Right cardiac atrium (tissue), 5 donors: ENCODE measurements around the gene NEK6. TPM values are rescaled to one million over a fixed set of nuclear protein-coding genes. Genes with fewer than 3 reads are reported as not detected.

Experiments
- ATAC-seq, 2 donors: fragments of 200-7000 bp; cut with Tn5 transposase; one replicate each; pipeline versions ENCODE4 v1.8.0 to v1.9.1; 2020; ENCODE audit warnings: moderate library complexity in 2 of 2, mild to moderate bottlenecking in 1 of 2
- DNase-seq, 3 donors: peaks; one replicate each; pipeline ENCODE4 v3.0.0-alpha.2; 2020
- H3K27ac ChIP-seq: one replicate; pipeline ENCODE4 v1.5.1; 2013; ENCODE audit warnings: mild to moderate bottlenecking, low read length, control low read depth, moderate library complexity
- H3K27me3 ChIP-seq: one replicate; pipeline ENCODE4 v1.6.1; 2013; ENCODE audit not compliant: control insufficient read depth, insufficient read depth
- H3K4me1 ChIP-seq: one replicate; pipeline ENCODE4 v1.6.1; 2013; ENCODE audit warnings: low read length; ENCODE audit not compliant: control insufficient read depth, insufficient read depth
- H3K4me3 ChIP-seq: one replicate; pipeline ENCODE4 v1.5.1; 2013; ENCODE audit warnings: low read length, control low read depth
- H3K9me3 ChIP-seq: one replicate; pipeline ENCODE4 v1.6.1; 2013; ENCODE audit warnings: low read length; ENCODE audit not compliant: control insufficient read depth
- WGBS: extraction: QIAGEN DNeasy Blood & Tissue Kit; methylation state at CpG from one replicate; pipeline ENCODE4 v1.1.7; 2013; 5-methylcytosine and 5-hydroxymethylcytosine counted together
- intact Hi-C, 4 donors: fragments of 100-400 bp; cut with DNase I; formaldehyde crosslinking; loops; one replicate each; pipeline versions ENCODE4 v1.11.0 to v1.14.0; 2022 to 2023
- polyA plus RNA-seq: library from polyadenylated mRNA; stranded (reverse); fragments of 200-250 nt; gene quantifications from one replicate; pipeline ENCODE4 v1.2.3, GENCODE V29; 2013
- total RNA-seq, 4 donors: library from RNA; stranded (reverse); fragmentation: NEBNext Ultra II Directional; extraction: Animal tissue kit (Norgen Biotek cat#: 25700); gene quantifications; one replicate each; pipeline ENCODE4 v1.2.1, GENCODE V29; 2021
- donor health status: healthy with polysubstance abuse.
- donor health status: DM: no; HTN: yes; CAD: no.
- donor health status: DM: no; HTN: no; CAD: no.
- donor health status: DM: no; HTN: yes; CAD: no; lungs with severe emphysema.
- donor health status: DM: yes; HTN: yes; CAD: no.

The NEK6 gene
- total and polyA plus RNA-seq, 5 donors, result 4.7 to 19.2 (median 12.2) TPM

DNA sequence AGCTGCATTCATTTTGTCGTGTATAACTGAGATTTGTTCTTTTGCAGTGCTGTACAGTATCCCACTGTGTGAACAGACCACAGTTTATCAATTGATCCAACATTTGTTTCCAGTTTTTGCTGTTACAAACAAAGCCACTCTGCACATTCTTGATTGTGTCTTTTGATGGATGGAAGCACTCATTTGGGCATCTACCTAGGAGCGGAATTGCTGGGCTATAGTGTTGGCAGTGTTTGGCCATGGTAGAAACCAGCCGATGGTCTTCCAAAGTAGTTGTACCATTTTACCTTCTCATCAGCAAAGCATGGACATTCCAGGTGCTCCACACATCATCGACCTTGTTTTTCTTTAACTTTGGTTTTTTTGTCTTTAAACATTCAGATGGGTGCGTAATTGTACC, 79.8 kb downstream of the NEK6 start:
- ATAC-seq (no peak), DNase-seq (no peak)
- H3K27ac ChIP-seq, result no peak overlapping the region
- 97% methylated on average over 5 of the region's 5 CpGs for WGBS
- no peaks in the 10 kb centered on the region for H3K4me1 ChIP-seq
- no peaks in the 10 kb centered on the region for H3K27me3 ChIP-seq
- no peak overlapping the region for H3K4me3 ChIP-seq
- no peaks in the 10 kb centered on the region for H3K9me3 ChIP-seq
- intact Hi-C loops, result no loop called here

DNA sequence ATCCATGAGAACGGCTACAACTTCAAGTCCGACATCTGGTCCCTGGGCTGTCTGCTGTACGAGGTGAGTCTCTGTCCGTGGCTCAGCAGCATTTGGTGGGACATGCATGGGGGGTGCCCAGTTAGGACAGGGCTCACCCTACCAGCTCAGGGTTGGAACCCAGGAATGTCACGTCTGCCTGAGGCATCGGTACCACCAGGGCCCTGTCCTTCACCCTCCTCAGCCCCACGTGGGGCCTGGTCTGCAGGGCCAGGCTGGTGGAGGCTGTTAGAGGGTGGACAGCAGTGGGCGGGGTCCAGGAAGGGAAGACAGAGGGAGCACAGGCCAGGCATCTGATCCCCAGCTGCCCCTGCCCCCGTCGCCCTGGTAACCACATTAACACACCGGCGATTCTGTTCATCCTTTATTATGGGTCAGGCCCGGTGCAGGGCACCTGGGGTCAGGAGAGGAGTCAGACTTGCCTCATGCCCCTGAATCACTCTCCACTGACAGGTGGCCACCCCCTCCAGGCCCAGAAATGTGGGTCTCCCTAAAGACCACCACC, 81.9 kb downstream of the NEK6 start:
- no peaks in the 10 kb centered on the region for H3K27me3 ChIP-seq
- ATAC-seq (no peak), DNase-seq (peak in 2 of 3 donors; percentile 29 to 39)
- H3K27ac ChIP-seq, result no peak overlapping the region
- WGBS, result 84% methylated on average over 13 of the region's 13 CpGs
- no peaks in the 10 kb centered on the region for H3K9me3 ChIP-seq
- intact Hi-C loops, result no loop called here
- H3K4me3 ChIP-seq, result no peak overlapping the region
- H3K4me1 ChIP-seq, result peaks cover 2% of the 10 kb centered on the region

DNA sequence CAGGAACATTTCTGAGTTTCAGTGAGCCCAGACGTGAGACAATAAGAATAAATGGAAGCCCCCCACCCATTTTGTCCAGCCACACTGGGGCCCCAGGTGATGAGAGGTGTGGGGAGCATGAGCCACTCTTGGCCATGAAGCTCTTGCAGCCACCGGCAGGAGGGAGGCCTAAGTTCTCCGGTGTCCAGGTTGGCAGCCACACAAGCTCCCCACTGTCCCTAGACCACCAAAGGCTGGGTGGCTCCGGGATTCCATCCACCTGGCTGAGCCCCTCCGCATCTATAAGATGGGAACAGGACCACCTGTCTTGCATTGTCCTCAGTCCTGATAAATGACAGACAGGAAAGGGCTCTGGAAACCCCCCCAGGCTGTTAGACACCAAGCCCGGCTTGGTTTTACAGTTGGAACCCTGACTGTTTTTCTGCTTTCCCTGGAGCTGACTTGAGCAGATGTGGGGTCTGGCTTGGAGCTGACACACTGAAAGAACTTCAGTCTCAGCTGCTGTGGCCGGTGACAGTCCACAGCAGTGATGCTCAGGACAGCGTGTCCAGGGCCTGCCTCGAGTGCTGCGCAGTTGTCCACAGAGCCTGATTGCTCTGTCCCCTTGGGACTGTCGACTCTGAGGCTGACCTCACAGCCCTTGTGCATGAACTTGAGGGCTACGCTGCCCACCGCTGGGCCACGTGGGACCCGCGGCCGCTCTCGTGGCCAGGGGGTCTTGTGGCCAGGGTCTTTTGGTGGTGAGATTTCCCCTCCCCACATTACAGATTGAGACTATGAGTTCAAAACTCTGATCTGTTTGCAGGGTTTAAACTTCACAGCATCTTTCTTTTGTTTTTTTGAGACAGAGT, 82.7 kb downstream of the NEK6 start:
- Histone ChIP-seq H3K27ac (no peak overlapping the region), H3K27me3 (no peaks in the 10 kb centered on the region), H3K4me3 (no peak overlapping the region), H3K9me3 (no peaks in the 10 kb centered on the region), H3K4me1 (peaks cover 2% of the 10 kb centered on the region)
- WGBS, result 84% methylated on average over 18 of the region's 18 CpGs
- ATAC-seq (no peak), DNase-seq (peak in 2 of 3 donors; percentile 29 to 40)
- intact Hi-C loops, result no loop called here

DNA sequence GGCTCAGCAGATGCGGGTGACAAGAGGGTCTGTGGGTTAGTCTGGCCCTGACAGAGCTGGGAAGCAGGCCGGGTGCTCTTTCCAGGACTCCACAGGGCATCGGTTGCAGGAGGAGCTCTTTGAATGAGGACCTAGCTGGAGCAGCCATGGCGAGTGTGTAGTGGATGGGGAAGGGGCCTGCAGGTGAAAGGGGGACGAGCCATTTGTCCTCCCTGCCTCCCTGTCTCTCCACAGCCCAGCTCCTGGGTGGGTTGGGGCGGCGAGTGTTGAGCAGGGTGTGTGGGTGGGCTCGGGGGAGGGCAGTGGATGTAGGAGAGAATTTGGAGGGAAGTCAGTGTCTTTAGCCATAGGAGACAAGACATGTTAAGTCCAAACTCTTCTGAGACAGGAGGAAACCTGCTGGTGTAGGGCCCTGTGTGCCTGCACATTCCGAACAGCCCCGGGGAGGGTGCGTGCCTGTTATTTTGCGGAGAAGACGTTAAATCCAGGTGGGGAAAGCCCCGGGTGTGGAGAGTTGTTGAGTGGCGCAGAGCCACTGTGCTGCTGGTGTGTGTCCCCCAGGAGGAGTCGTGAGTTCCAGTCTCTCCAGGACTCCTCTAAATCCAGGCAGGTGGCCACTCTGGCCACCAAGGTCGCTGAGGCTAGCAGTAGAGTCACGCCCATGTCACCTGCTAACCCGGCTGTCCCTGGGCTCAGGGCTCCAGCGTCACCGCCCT, 83.9 kb downstream of the NEK6 start:
- no peak overlapping the region for H3K4me3 ChIP-seq
- ATAC-seq (no peak), DNase-seq (no peak)
- intact Hi-C loops, result no loop called here
- H3K9me3 ChIP-seq, result no peaks in the 10 kb centered on the region
- H3K27me3 ChIP-seq, result no peaks in the 10 kb centered on the region
- 88% methylated on average over 21 of the region's 21 CpGs for WGBS
- no peak overlapping the region for H3K27ac ChIP-seq
- H3K4me1 ChIP-seq, result peaks cover 2% of the 10 kb centered on the region

DNA sequence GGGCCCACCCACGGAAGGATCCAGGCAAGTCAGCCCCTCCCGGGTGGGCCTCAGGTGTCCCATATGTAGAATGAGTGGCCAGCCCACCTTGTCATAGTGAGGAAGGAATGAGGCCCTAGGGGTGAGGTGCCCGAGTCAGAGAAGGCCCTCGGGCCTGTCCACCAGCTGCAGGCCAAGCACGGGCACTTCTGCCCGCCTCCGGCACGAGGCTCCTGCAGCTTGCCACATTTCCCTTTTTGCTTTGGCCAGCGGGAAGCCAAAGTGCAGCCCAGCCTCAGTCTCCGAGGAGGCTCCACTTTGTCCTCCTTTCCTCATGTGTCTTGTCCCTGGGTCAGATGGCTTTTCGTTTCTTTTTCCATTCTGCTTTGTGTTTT, 84.6 kb downstream of the NEK6 start:
- Histone ChIP-seq H3K9me3 (no peaks in the 10 kb centered on the region), H3K4me1 (peaks cover 2% of the 10 kb centered on the region), H3K27ac (no peak overlapping the region), H3K27me3 (no peaks in the 10 kb centered on the region), H3K4me3 (no peak overlapping the region)
- no peak for ATAC-seq
- WGBS, result 78% methylated on average over 11 of the region's 11 CpGs
- DNase-seq, result peak in 1 of 3 donors; percentile 14
- intact Hi-C loops, result no loop called here

DNA sequence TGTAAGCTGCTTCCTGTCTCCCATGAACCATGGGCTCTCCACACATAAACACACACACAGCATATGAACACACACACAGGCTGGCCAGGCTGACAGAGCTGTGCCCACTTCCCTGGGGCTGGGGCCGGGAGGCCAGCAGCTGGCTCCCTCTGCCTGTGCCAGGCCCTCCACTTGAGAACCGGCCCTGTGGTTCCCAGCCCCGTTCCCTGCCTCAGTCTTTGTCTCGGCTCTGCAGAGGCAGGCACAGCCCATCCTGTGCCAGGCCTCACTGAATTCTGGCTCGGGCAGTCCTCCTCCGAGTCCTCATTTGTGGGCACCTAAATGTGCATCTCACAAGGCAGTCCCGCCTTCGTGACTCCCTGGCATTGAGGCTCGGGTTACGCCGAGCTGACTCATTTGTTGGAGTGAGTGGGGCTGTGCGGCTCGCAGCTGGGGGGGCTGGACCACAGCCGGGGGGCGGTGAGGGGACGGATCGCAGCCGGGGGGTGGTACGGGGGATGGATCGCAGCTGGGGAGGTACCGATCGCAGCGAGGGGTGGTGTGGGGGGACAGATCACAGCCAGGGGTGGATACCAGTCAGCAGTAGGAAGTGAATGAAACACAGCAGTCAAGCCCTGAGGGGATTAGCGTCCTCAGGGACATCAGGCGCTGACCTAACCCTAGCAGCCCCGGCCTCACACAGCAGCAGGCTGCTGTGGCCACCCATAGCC, 85.2 kb downstream of the NEK6 start:
- DNase-seq (peak; percentile 72 to 82 (median 81)), ATAC-seq (peak; percentile 51 to 67)
- intact Hi-C loops, result no loop called here
- 38% methylated on average over 26 of the region's 26 CpGs for WGBS
- H3K27me3 ChIP-seq, result no peaks in the 10 kb centered on the region
- peaks cover 2% of the 10 kb centered on the region for H3K4me1 ChIP-seq
- no peak overlapping the region for H3K27ac ChIP-seq
- H3K4me3 ChIP-seq, result no peak overlapping the region
- no peaks in the 10 kb centered on the region for H3K9me3 ChIP-seq

DNA sequence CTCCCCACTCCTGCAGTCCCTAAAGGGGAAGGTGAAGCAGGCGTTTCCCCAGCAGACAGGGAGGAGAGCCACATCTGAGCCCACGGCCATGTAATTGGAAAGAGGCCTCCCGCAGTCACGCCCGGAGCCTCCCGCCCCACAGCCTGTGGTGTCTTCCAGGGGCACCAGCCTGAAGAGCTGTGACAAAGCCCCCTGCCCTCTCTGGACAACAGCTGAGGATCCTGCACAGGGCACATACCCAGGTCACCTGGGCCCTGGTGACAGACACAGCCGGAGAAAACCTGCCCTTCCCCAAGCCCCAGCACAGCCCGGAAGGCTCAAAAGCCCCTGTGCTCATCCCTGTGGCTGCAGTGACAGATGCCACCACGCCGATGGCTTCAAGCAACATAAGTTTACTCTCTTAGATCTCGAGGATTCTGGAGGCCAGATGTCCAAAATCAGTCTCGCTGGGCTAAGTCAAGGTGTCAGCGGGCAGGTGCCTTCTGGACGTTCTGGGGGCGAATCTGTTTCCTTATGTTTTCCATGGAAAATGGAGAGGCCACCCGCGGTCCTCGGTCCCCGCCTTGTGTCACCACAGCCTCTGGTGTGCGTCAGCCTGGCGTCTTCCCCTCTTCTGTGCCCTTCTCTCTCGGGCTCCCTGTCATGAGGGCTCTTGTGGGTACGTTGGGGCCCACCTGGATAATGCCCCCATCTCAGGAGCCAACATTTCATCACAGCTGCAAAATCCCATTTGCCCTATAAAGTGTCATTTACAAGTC, 86.0 kb downstream of the NEK6 start:
- Histone ChIP-seq H3K4me3 (no peak overlapping the region), H3K4me1 (peaks cover 2% of the 10 kb centered on the region), H3K9me3 (no peaks in the 10 kb centered on the region), H3K27ac (no peak overlapping the region), H3K27me3 (no peaks in the 10 kb centered on the region)
- intact Hi-C loops, result no loop called here
- DNase-seq (peak; percentile 9 to 36 (median 18)), ATAC-seq (no peak)
- 84% methylated on average over 23 of the region's 23 CpGs for WGBS

DNA sequence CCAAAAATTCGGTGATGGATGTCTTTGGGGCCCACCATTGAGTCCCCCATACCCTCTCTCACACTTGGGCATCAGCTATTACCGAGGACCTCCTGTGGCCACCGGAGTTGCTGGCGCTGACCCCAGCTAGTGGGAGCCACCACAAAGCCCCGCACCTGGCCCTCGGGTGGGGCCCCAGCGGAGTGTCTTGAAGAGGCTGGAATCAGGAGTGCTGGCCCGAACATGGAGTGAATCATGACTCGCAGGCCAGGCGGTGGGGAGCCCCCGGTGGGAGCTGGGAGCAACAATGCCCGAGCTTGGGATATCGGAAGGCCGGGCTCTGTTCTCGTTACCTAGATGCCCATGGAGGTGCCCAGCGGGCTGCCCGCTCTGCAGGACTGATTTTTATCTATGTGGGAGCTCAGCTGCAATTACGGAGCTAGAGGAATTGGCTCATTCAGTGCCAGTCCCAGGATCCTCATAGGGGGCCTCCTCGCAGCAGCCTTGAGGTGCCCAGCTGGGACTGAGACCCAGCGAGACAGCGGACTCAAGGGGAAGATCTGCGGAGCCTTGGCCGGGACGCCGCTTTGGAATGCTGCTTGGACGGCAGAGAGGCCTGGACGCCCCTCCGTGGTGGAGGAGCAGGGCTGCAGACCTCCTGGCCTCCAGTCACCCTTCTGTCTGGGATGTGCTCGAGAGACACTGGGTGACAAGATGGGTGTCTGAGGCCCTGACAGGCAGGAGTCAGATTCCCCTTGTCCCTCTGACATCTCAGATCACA, 86.7 kb downstream of the NEK6 start:
- 87% methylated on average over 29 of the region's 29 CpGs for WGBS
- Histone ChIP-seq H3K9me3 (no peaks in the 10 kb centered on the region), H3K27me3 (no peaks in the 10 kb centered on the region), H3K4me1 (peaks cover 2% of the 10 kb centered on the region), H3K27ac (no peak overlapping the region), H3K4me3 (no peak overlapping the region)
- no peak for ATAC-seq
- peak; percentile 7 to 61 (median 40) for DNase-seq
- intact Hi-C loops, result no loop called here

DNA sequence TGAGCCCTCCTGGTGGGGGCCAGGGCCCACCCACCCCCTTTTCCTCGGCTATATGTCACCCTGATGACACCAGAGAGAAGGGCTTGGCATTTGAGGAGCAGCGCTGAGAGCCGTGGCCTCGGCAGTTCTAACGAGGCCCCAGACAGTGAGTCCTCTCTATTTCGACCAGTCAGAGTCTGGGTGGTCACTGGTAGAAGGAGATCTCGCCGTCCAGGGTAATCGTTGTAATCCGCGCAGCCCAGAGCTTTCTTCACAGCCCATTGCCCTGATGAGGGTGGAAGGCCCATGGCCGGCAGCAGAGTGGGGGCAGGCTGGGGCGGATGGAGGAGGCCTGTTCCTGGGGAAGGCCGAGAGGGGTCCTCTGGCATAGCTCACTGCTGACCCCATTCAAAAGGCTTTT, 87.3 kb downstream of the NEK6 start:
- DNase-seq (peak; percentile 4 to 21 (median 21)), ATAC-seq (no peak)
- Histone ChIP-seq H3K27me3 (no peaks in the 10 kb centered on the region), H3K27ac (no peak overlapping the region), H3K4me3 (no peak overlapping the region), H3K9me3 (no peaks in the 10 kb centered on the region), H3K4me1 (peaks cover 2% of the 10 kb centered on the region)
- intact Hi-C loops, result no loop called here
- WGBS, result 86% methylated on average over 14 of the region's 14 CpGs

DNA sequence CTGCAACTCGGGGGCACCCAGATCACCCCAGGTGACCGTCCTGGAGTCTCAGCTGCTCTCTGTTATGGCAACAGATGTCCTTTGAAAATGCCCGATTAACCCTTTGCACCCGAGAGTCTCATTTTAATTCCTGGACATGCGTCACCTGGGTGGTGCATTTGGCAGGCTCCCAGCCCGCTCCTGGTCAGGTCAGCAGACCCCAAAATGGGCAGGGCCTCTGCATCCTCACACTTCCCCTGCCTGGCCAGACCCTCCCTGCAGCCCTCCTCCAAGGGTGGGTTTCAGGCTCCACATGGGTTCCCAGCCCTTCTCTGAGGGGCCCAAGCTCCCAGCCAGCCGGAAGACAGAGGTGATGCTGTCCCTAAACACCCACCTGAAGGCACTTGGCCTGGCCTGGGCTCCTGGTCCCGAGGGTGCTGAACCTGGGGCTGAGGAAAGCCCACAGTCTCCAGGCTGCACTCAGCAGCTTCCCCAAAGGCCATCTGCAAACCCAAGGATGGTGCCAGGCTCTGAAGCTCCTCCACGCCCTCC, 88.1 kb downstream of the NEK6 start:
- no peak for ATAC-seq
- H3K9me3 ChIP-seq, result no peaks in the 10 kb centered on the region
- intact Hi-C loops, result no loop called here
- peaks cover 2% of the 10 kb centered on the region for H3K4me1 ChIP-seq
- H3K27ac ChIP-seq, result no peak overlapping the region
- WGBS, result 89% methylated on average over 9 of the region's 9 CpGs
- H3K27me3 ChIP-seq, result no peaks in the 10 kb centered on the region
- H3K4me3 ChIP-seq, result no peak overlapping the region
- DNase-seq, result peak; percentile 10 to 48 (median 31)
